IPS-18a (cell line): Measurements from ENCODE around the gene CSH1.
"Not testable (repeated sequence)": the region's sequence is repeated elsewhere in the genome, so short reads cannot be mapped to it uniquely, and the experiment has no call there.

Experiments used
- H3K27ac ChIP-seq: one replicate; pipeline ENCODE4 v1.5.1; 2013; ENCODE audit warnings: low read length
- H3K27me3 ChIP-seq: one replicate; pipeline ENCODE4 v1.6.1; 2013; ENCODE audit warnings: mild to moderate bottlenecking, low read length; ENCODE audit not compliant: control insufficient read depth, insufficient read depth
- H3K36me3 ChIP-seq: one replicate; pipeline ENCODE4 v1.6.1; 2013; ENCODE audit warnings: low read depth, low read length; ENCODE audit not compliant: control insufficient read depth
- H3K4me1 ChIP-seq: one replicate; pipeline ENCODE4 v1.6.1; 2013; ENCODE audit warnings: low read depth, low read length; ENCODE audit not compliant: control insufficient read depth
- H3K4me3 ChIP-seq: one replicate; pipeline ENCODE4 v1.5.1; 2013; ENCODE audit warnings: low read length
- H3K9ac ChIP-seq: one replicate; pipeline ENCODE4 v1.6.1; 2013; ENCODE audit warnings: mild to moderate bottlenecking, low read length, moderate library complexity
- H3K9me3 ChIP-seq: one replicate; pipeline ENCODE4 v1.6.1; 2013; ENCODE audit warnings: low read depth, low read length; ENCODE audit not compliant: control insufficient read depth

Gene CSH1

GRCh38 chr17:63926164-63926563, 29.8 kb upstream of the CSH1 start:
- H3K4me3 ChIP-seq, result no peak overlapping the region
- H3K9me3 ChIP-seq, result no peaks in the 10 kb centered on the region
- H3K36me3 ChIP-seq, result no peaks in the 10 kb centered on the region
- no peak overlapping the region for H3K27ac ChIP-seq
- no peaks in the 10 kb centered on the region for H3K27me3 ChIP-seq
- no peak overlapping the region for H3K9ac ChIP-seq
- H3K4me1 ChIP-seq, result no peaks in the 10 kb centered on the region

GRCh38 chr17:63925615-63926014, 29.2 kb upstream of the CSH1 start:
- no peaks in the 10 kb centered on the region for H3K36me3 ChIP-seq
- H3K9ac ChIP-seq, result no peak overlapping the region
- no peaks in the 10 kb centered on the region for H3K9me3 ChIP-seq
- H3K4me1 ChIP-seq, result no peaks in the 10 kb centered on the region
- no peak overlapping the region for H3K27ac ChIP-seq
- no peaks in the 10 kb centered on the region for H3K27me3 ChIP-seq
- no peak overlapping the region for H3K4me3 ChIP-seq

DNA sequence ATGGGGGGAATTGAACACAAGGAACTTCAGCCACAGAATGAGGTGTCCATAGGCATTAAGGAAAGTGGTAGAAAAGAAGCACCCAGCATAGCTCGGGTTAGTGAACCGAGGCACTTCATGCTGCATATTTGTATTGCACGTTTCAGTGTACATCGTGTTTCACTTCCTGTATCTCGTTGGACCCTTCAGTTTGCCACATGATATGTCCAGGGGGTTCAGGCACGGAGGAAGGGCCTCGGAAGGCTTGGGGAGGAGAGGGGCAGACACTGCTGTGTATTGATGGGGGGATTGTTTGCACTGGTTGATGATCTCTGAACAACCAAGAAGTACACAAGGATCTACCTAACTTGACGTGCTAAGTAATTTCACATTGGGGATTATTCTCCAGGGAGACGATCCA, 26.0 kb upstream of the CSH1 start:
- not testable (repeated sequence) for H3K4me3 ChIP-seq, H3K9me3 ChIP-seq, H3K4me1 ChIP-seq, H3K9ac ChIP-seq, H3K27ac ChIP-seq, H3K27me3 ChIP-seq, H3K36me3 ChIP-seq

- H3K36me3 ChIP-seq, H3K9ac ChIP-seq, H3K4me1 ChIP-seq, H3K4me3 ChIP-seq, H3K27ac ChIP-seq, H3K9me3 ChIP-seq, H3K27me3 ChIP-seq: not testable (repeated sequence)
These were observed 24.4 kb upstream of the CSH1 start for GRCh38 chr17:63920779-63921178.

DNA sequence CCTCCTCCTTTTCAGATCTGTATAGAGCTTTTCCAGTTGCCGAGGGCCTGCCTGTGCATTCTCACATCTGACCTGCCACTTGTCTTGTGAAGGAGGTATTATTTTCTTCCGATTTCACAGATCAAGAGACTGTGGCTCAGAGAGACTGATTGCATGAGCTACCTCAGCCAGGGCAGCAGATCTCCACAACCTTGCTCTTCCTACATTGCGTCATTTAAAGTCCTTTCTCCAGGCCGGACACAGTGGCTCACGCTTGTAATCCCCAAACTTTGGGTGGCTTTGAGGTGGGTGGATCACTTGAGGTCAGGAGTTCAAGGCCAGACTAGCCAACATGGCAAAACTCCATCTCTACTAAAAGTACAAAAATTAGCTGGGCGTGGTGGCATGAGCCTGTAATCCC, 23.7 kb upstream of the CSH1 start:
- H3K36me3 ChIP-seq, H3K27me3 ChIP-seq, H3K9me3 ChIP-seq, H3K4me1 ChIP-seq, H3K9ac ChIP-seq, H3K4me3 ChIP-seq, H3K27ac ChIP-seq: not testable (repeated sequence)

- Histone ChIP-seq H3K27ac (no peak overlapping the region), H3K36me3 (no peaks in the 10 kb centered on the region), H3K4me3 (no peak overlapping the region), H3K4me1 (no peaks in the 10 kb centered on the region), H3K9me3 (no peaks in the 10 kb centered on the region), H3K27me3 (no peaks in the 10 kb centered on the region), H3K9ac (no peak overlapping the region)
These were observed 22.9 kb upstream of the CSH1 start for GRCh38 chr17:63919311-63919723.

DNA sequence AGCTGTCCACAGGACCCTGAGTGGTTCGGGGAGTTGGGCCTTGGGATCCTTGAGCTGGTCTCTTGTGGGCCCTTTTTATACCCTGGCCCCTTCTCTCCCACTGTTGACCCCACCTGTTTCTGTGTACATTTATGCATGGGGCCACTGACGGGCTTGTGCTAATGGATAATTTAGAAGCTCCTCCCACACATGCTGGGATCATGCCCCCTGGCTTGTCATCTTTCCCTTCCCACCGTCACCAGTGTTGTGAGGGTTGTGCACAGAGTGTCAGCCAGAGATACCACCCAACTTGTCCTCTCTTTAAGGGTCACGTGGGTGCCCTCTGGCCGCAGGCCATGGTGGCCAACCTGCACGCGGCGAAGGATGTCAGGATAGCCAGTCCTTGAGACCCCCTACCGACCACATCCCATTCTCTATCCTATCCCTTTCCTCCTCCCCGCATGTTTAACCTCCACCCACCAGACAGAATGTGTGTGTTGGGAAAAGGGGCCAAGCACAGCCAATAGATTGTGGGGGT, 22.5 kb upstream of the CSH1 start, which contains the start of gene GH1:
Gene GH1 (minus strand): TSS at position 51 of the 517 bp plus-strand sequence. CDS start 63 bp downstream, outside the sequence.
- H3K4me1 ChIP-seq, H3K9me3 ChIP-seq, H3K27me3 ChIP-seq, H3K9ac ChIP-seq, H3K27ac ChIP-seq, H3K36me3 ChIP-seq, H3K4me3 ChIP-seq: not testable (repeated sequence)

- H3K4me1 ChIP-seq, result no peaks in the 10 kb centered on the region
- H3K36me3 ChIP-seq, result no peaks in the 10 kb centered on the region
- H3K27me3 ChIP-seq, result no peaks in the 10 kb centered on the region
- H3K9ac ChIP-seq, result no peak overlapping the region
- no peak overlapping the region for H3K27ac ChIP-seq
- no peaks in the 10 kb centered on the region for H3K9me3 ChIP-seq
- no peak overlapping the region for H3K4me3 ChIP-seq
These were observed 21.9 kb upstream of the CSH1 start for GRCh38 chr17:63918305-63918704.

DNA sequence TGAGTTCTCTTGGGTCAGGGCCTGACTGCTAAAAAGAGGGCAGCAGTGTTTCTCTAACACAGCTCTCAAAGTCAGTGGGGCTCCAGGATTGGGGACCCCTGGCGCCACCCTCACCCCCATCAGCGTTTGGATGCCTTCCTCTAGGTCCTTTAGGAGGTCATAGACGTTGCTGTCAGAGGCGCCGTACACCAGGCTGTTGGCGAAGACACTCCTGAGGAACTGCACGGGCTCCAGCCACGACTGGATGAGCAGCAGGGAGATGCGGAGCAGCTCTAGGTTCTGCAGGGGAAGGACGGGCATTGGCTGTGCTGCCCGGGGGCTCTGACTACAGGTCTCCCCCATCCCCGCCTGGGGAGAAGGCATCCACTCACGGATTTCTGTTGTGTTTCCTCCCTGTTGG, 21.3 kb upstream of the CSH1 start:
- H3K4me3 ChIP-seq, result no peak overlapping the region
- no peaks in the 10 kb centered on the region for H3K9me3 ChIP-seq
- H3K9ac ChIP-seq, result no peak overlapping the region
- H3K27ac ChIP-seq, result no peak overlapping the region
- H3K36me3 ChIP-seq, result no peaks in the 10 kb centered on the region
- no peaks in the 10 kb centered on the region for H3K27me3 ChIP-seq
- H3K4me1 ChIP-seq, result no peaks in the 10 kb centered on the region

GRCh38 chr17:63917206-63917605, 20.8 kb upstream of the CSH1 start:
- H3K9ac ChIP-seq, H3K27me3 ChIP-seq, H3K4me1 ChIP-seq, H3K27ac ChIP-seq, H3K4me3 ChIP-seq, H3K9me3 ChIP-seq, H3K36me3 ChIP-seq: not testable (repeated sequence)

DNA sequence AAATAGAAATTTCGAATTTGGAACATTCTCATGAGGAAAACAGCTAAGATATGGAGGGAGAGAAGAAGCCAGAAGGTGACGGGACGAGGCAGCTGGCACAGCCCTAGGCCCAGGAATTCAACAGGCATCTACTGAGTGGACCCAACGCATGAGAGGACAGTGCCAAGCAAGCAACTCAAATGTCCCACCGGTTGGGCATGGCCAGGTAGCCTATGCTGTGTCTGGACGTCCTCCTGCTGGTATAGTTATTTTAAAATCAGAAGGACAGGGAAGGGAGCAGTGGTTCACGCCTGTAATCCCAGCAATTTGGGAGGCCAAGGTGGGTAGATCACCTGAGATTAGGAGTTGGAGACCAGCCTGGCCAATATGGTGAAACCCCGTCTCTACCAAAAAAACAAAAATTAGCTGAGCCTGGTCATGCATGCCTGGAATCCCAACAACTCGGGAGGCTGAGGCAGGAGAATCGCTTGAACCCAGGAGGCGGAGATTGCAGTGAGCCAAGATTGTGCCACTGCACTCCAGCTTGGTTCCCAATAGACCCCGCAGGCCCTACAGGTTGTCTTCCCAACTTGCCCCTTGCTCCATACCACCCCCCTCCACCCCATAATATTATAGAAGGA, 20.3 kb upstream of the CSH1 start:
- Histone ChIP-seq H3K4me1 (no peaks in the 10 kb centered on the region), H3K9me3 (no peaks in the 10 kb centered on the region), H3K27me3 (no peaks in the 10 kb centered on the region), H3K36me3 (no peaks in the 10 kb centered on the region), H3K9ac (no peak overlapping the region), H3K4me3 (no peak overlapping the region), H3K27ac (no peak overlapping the region)

DNA sequence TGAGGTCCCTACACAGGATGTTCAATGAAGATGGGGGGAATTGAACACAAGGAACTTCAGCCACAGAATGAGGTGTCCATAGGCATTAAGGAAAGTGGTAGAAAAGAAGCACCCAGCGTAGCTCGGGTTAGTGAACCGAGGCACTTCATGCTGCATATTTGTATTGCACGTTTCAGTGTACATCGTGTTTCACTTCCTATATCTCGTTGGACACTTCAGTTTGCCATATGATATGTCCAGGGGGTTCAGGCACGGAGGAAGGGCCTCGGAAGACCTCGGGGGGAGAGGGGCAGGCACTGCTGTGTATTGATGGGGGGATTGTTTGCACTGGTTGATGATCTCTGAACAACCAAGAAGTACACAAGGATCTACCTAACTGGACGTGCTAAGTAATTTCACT, 19.4 kb upstream of the CSH1 start:
- H3K4me3 ChIP-seq, H3K9me3 ChIP-seq, H3K9ac ChIP-seq, H3K27ac ChIP-seq, H3K27me3 ChIP-seq, H3K36me3 ChIP-seq, H3K4me1 ChIP-seq: not testable (repeated sequence)
